ENCODE measurements around the gene TMEM101.

Gene TMEM101

DNA sequence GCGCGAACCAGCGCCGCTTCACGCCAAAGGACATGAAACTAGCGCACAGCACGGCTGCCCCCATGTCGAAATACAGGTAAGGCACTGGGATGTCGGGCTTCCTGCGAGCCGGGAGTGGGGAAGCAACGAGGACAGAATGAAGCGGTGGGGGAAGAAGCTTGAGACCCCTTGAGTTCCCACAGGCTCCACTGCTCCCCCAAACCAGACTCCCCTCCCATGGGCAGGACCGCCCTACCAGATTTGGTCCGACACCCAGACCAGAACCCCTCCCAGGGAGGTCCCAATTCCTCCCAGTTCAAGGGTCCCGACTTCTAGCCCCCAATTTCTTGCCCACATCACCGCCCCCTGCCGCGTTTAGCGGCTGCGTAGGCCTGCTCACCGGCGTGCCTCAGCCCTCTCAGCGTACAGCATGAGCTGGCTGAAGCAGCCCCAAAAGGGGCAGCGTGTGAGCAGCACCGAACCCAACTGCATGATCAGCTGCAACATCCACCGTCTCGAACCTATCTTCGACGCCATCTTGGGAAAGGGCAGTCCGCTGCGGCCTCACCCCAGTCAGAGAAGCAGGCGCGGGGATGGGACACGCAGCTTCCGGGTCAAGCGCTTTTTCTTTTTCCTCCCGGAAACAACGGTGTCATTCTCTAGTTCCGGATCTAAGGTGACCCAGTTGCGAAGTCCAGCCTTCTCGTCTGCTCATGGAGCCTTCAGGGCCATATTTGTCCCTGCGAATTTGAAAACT, at the start of gene TMEM101:
TMEM101 (minus strand) TSS at position 527 of the 736 bp plus-strand sequence; CDS start at position 516, 11 bp downstream.
- peak within 1 kb of the TSS; percentile 94 for H3K4me2 ChIP-seq (ENCODE audit: low read length)
- no peaks in the 10 kb centered on the region for H3K9me2 ChIP-seq (replicated peaks; ENCODE audit: control insufficient read depth, low read length)
- H3K79me2 ChIP-seq (ENCODE audit: control insufficient read depth, low read length): peaks cover 10% of the 10 kb centered on the region
- peaks cover 10% of the 10 kb centered on the region for H3K4me1 ChIP-seq (ENCODE audit: control insufficient read depth, low read length)
- H3K36me3 ChIP-seq (ENCODE audit: control insufficient read depth, low read length): peaks cover 6% of the 10 kb centered on the region
- peak within 1 kb of the TSS; percentile 96 for H3K4me3 ChIP-seq (ENCODE audit: low read length)
- H4K20me1 ChIP-seq (ENCODE audit: control insufficient read depth, insufficient read depth, low read depth, low read length): no peaks in the 10 kb centered on the region
- no peaks in the 10 kb centered on the region for H3F3A ChIP-seq (ENCODE audit: control insufficient read depth, insufficient read depth)
- TF ChIP-seq CTCF (IDR thresholded peaks at IDR 0.05; ENCODE audit: low read depth, low read length, poor library complexity, severe bottlenecking): no peak
- no peak for TF ChIP-seq EZH2phosphoT487 (IDR thresholded peaks at IDR 0.05; ENCODE audit: borderline replicate concordance, low read length)
- no peaks in the 10 kb centered on the region for H3K9me3 ChIP-seq (ENCODE audit: control insufficient read depth, insufficient read depth, low read length)
- no peaks in the 10 kb centered on the region for H3K27me3 ChIP-seq (ENCODE audit: control insufficient read depth, low read length)
- 0 out of 2 replicates have a peak within 1 kb of the TSS, but pooled peaks have one; percentile 13 for H3K27ac ChIP-seq (ENCODE audit: low read depth, low read length)

DNA sequence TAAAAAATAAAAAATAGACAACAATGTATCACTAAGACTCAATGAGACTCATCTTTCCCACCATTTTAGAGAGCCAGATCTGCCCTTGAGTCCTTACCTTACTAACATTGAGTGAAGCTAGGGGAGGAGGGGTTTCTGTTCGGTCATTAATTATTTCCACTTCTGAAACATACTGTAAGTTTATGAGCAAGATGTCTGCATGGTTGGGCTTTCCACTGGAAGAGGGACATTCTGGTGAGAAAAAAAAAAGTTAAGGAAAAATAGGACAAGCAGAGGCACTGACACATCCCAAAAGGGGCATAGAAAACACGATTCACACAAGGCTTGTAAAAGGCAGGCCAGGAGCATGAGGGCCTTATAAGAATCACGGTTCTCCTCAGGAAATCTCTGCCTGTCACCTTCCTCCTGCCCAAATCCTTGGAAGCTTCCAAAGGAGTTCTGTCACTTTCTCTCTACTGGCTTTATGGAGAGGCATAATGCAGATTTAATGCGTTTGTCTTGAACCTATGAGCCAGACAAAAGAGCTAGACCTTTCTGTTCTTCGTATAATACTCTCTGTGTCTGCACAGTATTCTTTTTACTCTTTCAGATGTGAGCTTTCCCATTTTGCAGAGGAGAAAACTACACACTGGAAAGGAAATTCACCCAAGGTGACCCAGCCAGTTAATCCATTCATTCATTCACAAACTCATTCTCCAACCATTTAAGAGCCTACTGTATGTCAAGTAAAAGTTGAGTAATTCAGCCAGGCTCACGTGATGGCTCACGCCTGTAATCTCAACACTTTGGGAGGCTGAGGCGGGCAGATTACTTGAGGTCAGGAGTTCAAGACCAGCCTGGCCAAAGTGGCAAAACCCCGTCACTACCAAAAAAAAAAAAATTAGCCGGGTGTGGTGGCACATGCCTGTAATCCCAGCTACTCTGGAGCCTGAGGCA, 49.2 kb upstream of the TMEM101 start:
- Histone ChIP-seq H3K9me3 (ENCODE audit: control insufficient read depth, insufficient read depth, low read length) (no peaks in the 10 kb centered on the region), H3K4me3 (ENCODE audit: low read length) (peak overlapping the region; percentile 14; the same call in 1 of the 2 replicates), H3K27me3 (ENCODE audit: control insufficient read depth, low read length) (no peaks in the 10 kb centered on the region), H3K4me1 (ENCODE audit: control insufficient read depth, low read length) (peaks cover 33% of the 10 kb centered on the region), H3K36me3 (ENCODE audit: control insufficient read depth, low read length) (peaks cover 63% of the 10 kb centered on the region), H3F3A (ENCODE audit: control insufficient read depth, insufficient read depth) (peaks cover 3% of the 10 kb centered on the region; the same call in 1 of the 2 replicates), H3K9me2 (replicated peaks; ENCODE audit: control insufficient read depth, low read length) (no peaks in the 10 kb centered on the region), H4K20me1 (ENCODE audit: control insufficient read depth, insufficient read depth, low read depth, low read length) (peaks cover under 1% of the 10 kb centered on the region; the same call in 1 of the 2 replicates), H3K4me2 (ENCODE audit: low read length) (peak overlapping the region; percentile 17), H3K27ac (ENCODE audit: low read depth, low read length) (no peak overlapping the region), H3K79me2 (ENCODE audit: control insufficient read depth, low read length) (peaks cover 82% of the 10 kb centered on the region)
- TF ChIP-seq EZH2phosphoT487 (IDR thresholded peaks at IDR 0.05; ENCODE audit: borderline replicate concordance, low read length) (no peak), CTCF (IDR thresholded peaks at IDR 0.05; ENCODE audit: low read depth, low read length, poor library complexity, severe bottlenecking) (no peak)

- Histone ChIP-seq H3K27me3 (ENCODE audit: control insufficient read depth, low read length) (no peaks in the 10 kb centered on the region), H3K4me3 (ENCODE audit: low read length) (no peak overlapping the region), H3K27ac (ENCODE audit: low read depth, low read length) (no peak overlapping the region), H3K4me2 (ENCODE audit: low read length) (no peak overlapping the region), H3K4me1 (ENCODE audit: control insufficient read depth, low read length) (peaks cover 31% of the 10 kb centered on the region), H3K9me3 (ENCODE audit: control insufficient read depth, insufficient read depth, low read length) (no peaks in the 10 kb centered on the region), H4K20me1 (ENCODE audit: control insufficient read depth, insufficient read depth, low read depth, low read length) (peaks cover 4% of the 10 kb centered on the region; the same call in 1 of the 2 replicates), H3K79me2 (ENCODE audit: control insufficient read depth, low read length) (peaks cover 91% of the 10 kb centered on the region), H3K36me3 (ENCODE audit: control insufficient read depth, low read length) (peaks cover 71% of the 10 kb centered on the region), H3F3A (ENCODE audit: control insufficient read depth, insufficient read depth) (peaks cover 3% of the 10 kb centered on the region; the same call in 1 of the 2 replicates), H3K9me2 (replicated peaks; ENCODE audit: control insufficient read depth, low read length) (no peaks in the 10 kb centered on the region)
- TF ChIP-seq EZH2phosphoT487 (IDR thresholded peaks at IDR 0.05; ENCODE audit: borderline replicate concordance, low read length): no peak
- no peak for TF ChIP-seq CTCF (IDR thresholded peaks at IDR 0.05; ENCODE audit: low read depth, low read length, poor library complexity, severe bottlenecking)
Measured at GRCh38 chr17:44062871-44063270, 48.1 kb upstream of the TMEM101 start.

All from DOHH2 (cell line).